ENCODE measurements around the gene DPYSL3. TPM values are rescaled to one million over a fixed set of nuclear protein-coding genes. Genes with fewer than 3 reads are reported as not detected.

Gene DPYSL3
- total RNA-seq, 2 experiments from 2014 or later: 0.10 to 0.34 TPM

DNA sequence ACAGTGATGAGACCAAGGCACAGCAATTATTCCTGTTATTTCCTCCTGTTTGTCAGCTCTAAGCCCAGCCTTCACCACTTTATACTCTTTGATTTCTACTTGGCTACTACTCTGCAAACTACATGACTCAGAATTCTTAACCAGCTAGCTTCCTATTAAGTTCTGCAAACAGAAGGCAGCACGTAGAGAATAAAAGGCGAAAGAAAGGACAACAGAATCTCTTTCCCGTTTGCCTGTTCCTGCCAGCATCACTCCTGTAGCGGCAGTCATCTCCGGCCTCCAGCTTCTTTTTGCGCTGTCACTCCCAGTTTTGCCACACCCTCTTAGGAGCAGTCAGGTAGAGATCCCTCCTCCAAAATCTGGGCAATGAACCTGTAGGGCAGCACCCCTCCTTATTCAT is 29.9 kb downstream of the DPYSL3 start:
- POLR2A ChIA-PET: no interaction called here
- CTCF ChIA-PET: no interaction called here

DNA sequence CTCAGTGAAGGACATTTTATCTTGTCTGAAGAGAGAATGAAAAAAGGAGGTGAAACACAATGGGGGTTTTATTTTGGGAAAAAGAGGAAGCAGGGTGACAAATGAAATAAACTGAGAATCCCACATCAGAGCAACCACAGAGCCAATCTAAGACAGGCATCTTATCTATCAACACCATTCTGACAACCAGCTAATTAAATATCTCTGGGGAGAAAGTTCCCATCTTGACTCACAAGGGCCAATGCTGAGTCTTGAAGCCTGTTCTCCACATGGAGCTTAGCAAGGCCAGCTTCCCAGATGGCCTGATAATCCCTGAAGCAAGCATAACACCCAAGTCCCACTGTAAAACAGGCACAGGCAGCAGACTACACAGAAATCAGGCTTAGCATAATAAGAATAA is 30.4 kb downstream of the DPYSL3 start:
- POLR2A ChIA-PET: no interaction called here

DNA sequence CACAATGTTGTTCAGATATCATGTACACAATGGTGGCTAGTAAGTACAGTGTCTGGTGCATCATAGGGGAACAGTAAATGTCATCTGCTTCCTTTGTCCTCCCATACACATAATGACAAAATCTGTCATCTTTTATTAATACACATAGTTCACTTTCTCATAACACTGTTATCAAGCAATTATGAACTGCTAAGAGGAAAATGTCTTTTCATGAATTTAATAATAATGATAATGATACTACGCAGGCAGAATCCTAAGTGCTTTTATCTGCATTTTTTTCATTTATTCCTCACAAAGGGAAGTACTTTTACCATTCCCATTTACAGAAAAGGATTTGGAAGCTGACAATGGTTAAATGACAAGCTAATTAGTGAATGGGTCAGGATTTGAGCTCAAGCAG is 35.7 kb downstream of the DPYSL3 start:
- CTCF ChIA-PET: no interaction called here
- POLR2A ChIA-PET: no interaction called here

More for the DNA sequence above, 30.4 kb downstream of the DPYSL3 start:
- CTCF ChIA-PET: no interaction called here

DNA sequence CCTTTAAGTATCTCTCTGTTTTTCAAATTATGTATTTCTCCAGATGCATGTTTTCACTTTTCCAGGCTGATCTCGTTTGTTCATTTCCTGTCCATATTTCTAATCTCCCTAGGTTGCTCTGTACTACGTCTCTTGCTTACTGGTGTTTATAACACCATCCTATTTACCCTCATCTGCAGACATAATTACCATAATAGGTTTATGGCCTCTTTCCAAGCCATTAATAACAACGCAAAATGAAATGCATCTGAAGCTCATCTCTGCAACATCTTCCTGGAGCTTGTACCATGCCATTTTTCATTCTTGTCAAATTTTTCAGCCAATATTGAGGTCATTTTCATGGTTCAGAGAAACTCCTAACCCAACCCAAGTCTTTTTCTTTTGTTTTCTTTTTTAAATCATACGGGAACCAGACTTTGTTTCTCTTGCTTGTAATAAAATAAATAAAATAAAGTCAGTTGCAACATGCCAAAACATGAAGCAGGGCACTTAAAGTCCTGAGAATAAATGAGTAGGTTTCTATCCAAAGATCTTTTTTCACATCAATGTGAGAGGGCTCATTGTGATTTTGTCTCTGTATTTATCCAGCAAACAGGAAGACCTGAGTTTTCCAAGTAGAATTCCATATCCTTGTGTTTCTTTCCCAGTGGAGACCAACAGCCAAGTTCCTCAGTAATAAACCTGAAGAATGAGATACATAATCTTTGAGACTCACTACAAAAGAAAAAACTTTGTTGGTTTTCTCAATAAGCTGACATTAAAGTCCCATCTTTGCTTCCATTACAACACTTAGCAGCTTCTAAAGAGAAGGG is 37.0 kb downstream of the DPYSL3 start:
- CTCF ChIA-PET: no interaction called here
- POLR2A ChIA-PET: no interaction called here

DNA sequence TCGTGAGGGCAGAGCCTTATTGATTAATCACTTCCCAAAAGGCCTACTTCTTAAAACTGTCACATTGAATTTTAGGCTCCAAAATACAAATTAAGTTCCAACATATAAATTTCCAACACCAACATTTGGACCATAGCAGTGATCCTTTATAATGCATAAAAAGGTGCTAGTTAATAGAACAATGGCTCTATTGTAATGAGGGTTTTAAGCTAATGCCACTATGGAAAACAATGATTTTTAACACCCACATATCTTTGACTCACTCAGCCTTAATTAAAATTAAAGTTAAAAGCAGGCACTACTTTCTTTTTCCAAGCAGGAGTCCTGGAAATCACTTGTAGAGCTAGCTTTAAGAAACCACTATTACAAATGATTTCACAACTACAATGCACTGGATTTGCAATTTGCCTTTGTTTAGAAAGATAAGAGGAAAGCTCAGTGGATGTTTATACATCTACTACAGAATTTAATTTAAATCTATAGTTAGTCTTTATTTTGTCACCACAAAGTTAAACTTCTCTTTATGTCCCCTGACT is 41.8 kb downstream of the DPYSL3 start:
- POLR2A ChIA-PET: no interaction called here
- CTCF ChIA-PET: interaction anchor here (0.5 kb wide), 1 partner anchor 14 kb away, joined by 3 read pairs; no protein-coding TSS in a partner anchor

DNA sequence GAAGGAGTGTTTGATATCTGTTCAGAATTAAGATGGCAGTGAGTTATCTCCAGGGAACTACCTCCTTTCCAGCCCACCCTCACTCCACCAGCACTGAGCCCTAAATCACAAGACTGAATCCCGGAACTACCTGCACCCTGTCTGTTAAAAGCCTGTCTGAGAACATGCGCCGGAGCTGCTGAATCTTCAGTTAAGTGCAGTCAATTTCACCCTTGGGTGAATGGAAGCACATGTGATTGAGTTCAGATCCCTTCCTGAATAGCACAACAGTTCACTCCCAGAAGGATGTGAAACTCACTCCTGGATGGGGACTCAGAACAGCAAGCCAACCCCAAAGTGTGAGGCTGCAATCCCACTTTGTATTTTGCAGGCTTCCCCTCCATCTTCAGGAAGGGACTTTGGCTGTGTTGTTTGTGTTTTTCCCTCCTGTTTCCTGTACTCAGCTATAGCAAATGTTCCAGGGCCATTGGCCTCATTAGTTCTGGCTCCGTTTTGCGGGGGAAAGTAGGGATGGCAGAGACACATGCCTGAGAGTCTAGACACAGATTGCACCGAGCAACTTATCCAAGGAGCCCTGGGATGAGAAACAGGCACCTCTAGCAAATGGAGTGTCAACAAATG is 43.4 kb downstream of the DPYSL3 start:
- ChIA-PET POLR2A (no interaction called here), CTCF (no interaction called here)

DNA sequence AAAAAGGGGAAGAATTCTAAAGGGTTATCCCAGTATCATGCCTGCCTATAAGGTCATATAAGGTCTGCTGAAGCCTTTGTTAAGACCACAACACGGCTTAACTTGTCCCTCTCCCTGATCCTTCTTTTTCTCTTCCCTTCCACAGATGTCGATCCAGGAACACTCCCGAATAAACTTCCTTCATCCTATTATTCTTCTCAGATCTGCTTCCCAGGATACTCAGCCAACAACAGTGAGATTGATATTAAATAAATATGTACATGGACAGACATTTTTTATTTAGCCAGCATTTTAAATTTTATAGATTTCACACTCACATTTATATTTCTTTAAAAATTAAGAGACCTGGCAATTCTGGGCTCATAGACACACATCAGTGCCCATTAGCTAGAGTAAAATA is 44.1 kb downstream of the DPYSL3 start:
- ChIA-PET CTCF (no interaction called here), POLR2A (no interaction called here)

DNA sequence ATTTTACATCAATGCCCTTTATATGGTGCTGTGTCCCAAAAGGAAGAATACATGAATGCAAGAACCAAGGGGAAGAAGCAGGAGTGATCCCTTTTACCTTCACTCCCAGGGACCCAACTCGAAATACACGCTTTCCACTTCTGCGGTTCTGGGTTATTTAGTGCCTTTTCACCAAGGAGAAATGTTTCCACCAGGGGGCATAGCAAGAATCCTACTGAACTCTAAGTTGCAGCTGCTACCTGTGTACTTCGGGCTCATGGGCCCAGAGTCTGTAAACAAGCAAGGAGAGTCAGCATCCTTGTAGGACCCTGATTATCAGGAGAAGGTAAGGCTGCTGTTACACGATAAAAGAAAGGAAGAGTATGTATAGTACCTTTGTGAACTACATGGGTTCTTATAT is 45.7 kb downstream of the DPYSL3 start:
- POLR2A ChIA-PET: no interaction called here
- CTCF ChIA-PET: no interaction called here

DNA sequence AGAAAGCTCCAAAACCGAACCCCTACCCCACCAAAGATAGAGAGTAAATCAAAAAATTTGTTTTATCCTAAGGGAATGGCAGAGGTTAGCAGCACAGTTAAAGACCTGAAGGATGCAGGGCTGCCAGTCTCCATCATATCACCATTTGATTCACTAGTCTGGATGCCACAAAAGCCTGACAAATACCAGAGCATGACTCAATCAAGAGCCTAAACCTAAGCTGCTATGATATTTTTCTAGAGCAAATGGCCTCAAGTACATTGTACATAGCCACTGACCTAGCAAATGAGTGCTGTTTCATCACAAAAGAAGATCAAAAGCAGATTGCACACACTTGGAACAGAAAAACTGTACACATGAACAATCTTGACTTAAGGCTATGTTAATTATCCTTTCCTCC is 48.0 kb downstream of the DPYSL3 start:
- CTCF ChIA-PET: no interaction called here

DNA sequence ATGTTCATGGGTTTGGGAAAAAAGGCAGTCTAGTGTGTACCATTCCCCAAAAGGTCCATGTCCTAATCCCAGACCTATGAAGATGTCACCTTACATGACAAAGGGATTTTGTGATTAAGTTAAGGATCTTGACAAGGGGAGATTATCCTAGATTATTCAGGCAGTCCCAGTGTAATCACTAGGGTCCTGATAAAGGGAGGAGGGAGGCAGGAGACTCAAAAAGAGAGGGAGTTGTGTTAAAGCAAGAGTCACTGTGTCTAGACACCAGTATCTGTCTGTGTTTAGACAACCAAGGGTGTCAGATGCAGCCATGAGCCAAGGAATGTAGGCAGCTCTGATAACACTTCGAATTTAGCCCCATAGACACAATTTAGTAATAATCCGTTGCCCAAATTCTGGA is 49.5 kb downstream of the DPYSL3 start:
- ChIA-PET POLR2A (no interaction called here), CTCF (no interaction called here)

More for the DNA sequence above, 48.0 kb downstream of the DPYSL3 start:
- POLR2A ChIA-PET: no interaction called here

DNA sequence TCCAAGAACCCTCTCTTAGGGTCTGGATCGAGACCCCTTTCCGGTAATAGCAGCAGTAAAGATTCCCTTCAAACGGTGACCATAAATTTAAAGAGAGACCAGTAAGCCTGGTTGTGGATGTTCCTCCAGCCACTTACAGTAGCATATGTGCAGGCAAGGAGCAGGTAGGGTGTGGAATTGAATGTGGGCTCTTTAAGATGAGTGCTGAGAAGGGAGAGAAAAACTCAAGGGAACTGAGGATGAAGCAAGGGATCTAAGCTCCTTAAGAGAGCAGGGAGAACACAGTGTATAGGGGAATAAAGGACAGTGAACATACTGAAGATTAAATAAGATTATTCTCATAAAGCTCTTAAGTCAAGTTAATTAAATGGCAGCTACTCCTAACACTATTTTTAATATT is 51.3 kb downstream of the DPYSL3 start:
- ChIA-PET CTCF (no interaction called here), POLR2A (no interaction called here)

DNA sequence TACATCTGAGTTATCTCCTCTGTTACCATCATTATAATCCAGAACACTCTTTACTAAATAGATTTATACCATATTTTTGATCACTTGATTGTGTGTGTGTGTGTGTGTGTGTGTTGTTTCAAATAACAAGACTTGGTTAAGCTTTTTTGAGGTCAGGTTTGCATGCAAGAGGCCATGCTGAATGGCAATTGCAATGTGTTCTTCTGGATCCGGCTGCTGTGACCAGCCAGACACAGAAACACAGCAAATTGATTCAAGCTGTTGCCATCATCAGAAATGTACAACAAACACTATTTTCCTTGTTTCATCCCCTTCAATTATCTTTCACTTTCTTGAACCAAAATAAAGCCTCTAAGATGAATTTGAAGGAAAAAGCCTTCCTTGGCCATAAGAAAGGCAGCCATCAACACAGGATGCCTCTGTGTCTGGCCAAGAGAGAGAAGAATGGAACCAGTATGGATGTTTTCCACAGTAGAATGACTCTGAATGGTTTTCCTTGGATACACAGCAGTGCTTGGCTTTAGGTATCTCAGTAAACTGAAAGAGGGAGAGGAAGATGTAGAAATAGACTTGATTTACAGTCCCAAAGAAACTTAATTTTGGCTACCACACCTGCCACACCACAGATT is 53.9 kb downstream of the DPYSL3 start:
- ChIA-PET POLR2A (no interaction called here), CTCF (no interaction called here)

DNA sequence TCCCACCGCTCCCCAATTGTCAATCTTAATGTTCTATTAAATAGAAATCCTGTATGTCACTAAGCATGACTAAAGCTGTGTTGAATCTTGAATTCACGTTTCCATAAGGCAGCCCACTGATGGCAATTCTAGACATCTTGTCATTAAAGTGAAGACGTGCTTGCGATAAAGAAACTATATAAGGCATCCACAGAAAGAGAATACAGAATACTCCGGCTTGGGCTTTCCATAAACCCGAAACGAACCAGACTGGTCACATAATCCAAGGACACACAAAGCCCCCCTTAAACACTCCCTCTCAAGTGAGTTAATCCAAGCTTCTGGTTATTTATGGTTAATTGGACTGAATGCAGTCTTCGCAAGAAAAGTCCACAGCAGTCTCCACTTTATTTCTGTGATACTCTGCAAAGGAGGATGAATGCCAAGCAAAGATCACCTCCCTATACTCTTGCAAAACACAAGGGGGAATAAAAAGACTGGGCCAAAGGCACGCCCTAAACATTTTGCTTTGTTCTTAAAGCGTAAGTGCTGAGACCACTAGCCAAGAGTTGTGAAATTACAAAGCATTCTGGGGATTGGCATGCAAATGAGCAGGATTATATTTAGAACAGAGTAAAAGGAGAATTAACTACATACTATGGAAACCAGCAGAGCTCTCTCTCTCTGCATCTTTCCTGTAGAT is 54.7 kb downstream of the DPYSL3 start:
- ChIA-PET CTCF (interaction anchor here (1.3 kb wide), 1 partner anchor 1170 kb away, joined by 3 read pairs; no protein-coding TSS in a partner anchor), POLR2A (no interaction called here)

DNA sequence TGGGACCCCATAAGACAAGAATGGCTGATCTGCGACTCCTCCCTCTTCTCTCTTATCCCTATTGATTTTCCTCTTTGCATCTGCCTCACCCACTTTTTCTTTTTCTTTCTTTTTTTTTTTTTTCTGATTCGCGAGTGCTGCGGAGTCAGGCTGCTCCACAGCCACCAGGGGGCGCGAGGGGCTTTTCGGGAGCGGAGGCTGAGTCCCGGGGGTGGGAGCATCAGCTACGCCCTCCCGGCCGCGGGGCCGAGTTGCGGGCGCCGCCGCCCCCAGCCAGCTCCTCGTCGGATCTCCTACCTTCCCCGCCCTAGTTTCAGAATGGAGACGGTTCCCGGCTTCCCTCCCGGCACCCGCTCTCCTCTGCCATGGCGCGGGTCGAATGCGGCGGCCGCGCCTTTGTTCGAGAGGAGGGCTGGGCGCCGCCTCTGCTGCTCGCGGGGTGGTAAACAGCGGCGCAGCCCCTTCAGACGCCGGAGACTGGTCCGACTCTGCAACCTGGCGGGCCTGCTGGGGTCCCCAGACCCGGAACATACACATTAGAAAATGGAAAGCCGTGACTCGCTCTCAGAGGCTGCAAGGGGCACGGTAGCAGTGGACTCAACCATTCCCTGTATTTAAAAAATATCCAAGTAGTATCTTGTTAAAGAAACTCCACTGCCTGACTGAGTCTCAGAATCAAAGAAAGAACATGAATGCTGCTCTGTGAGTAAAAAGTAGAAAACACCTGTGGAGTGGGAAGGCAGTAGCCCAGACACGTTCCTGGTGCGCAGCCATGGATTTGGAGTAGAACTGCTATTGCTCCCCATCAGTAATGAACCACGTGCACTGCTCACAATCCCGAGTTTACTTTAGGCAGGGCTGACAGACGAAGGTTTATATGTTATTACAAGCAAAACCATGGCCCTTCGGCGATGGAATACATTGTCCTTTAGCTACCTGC is 55.7 kb downstream of the DPYSL3 start:
- CTCF ChIA-PET: interaction anchor here (0.7 to 1.3 kb wide), 3 partner anchors 14 to 1171 kb away, joined by 3 read pairs; no protein-coding TSS in a partner anchor

DNA sequence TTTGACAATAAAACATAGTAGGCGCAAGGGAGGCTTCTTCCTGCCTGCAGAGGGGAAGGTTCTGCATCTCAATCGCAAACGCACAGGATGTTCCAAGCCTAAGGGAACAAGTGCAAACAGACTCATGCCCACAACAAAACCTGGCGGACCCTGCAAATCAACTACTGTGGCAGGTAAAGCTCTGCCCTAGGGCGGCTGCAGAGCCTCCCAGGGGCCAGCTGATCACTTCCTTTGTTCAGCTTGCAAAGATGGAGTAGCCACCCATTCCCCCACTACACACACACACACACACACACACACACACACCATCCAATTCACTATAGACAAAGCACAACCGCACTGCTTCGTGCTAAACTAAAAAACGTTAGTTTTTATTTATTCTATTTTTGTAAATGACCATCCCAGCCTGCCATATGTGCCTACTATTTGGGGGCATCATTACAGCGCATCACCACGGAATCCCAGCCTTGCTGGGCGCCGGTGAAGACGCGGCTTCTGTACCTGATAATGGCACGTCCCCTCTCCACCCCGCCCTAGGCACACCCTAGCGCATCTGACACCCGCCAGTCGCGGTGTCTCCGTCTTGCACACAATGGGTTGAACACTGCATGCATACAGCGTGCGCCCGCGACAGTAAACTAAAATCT is 57.6 kb downstream of the DPYSL3 start:
- ChIA-PET POLR2A (no interaction called here), CTCF (interaction anchor here (0.6 kb wide), 1 partner anchor 175 kb away, joined by 3 read pairs; no protein-coding TSS in a partner anchor)

More for the DNA sequence above, 55.7 kb downstream of the DPYSL3 start:
- POLR2A ChIA-PET: no interaction called here

DNA sequence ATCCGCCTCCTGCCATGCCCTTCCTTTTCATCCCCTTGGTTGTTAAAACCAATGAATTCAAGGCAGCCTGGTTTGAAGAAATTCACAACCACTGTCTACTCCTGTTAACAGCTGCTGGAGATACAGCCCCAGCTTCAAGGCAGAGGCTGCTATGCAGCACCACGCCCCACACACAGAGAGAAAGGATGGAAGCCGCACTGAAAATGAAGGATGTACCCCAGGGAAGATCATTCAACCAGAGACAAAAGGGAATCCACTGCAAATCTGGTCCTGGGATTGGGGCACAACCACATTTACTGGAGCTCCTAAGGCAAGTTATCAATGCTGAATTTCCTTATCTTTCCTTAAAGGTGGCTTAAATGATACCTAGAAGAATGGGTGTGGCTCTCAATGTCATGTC is 58.7 kb downstream of the DPYSL3 start:
- ChIA-PET CTCF (no interaction called here), POLR2A (no interaction called here)

DNA sequence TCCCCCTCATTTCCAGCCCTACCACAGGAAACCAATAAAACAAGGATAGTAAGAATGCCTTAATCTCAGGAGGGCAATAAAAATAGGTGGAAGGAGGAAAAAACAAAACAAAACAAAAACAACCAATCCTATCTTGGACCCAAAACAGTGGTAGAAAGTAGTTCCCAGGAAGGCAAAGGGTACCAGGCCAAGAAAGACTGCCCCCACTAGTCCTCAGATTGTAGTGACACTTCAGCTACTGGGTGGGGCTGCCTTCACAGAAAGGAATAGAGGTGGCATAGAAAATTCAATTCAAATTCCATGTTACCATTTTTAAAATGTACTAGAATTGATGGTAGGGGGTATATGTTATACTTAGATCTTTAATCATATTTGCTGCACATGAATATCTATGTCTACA is 59.3 kb downstream of the DPYSL3 start:
- ChIA-PET POLR2A (no interaction called here), CTCF (no interaction called here)

DNA sequence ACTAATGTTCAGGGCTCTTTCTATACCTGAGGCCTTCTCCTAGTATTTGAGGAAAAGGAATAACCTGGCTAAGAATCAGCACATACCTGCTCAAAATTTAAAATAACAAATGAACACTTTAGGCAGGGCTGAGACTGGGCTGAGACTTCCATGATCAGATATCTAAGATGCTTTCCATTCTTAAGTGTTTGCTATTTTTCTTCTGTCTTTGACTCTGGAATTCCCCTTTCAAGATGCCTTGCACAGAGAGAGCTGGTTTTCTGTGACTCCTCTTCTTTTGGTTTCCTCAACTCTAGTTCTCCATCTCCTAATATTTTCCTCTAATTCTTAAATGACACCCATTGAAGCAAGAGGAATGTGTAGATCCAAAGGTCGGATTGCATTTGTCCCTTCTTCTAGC is 61.1 kb downstream of the DPYSL3 start:
- CTCF ChIA-PET: no interaction called here

DNA sequence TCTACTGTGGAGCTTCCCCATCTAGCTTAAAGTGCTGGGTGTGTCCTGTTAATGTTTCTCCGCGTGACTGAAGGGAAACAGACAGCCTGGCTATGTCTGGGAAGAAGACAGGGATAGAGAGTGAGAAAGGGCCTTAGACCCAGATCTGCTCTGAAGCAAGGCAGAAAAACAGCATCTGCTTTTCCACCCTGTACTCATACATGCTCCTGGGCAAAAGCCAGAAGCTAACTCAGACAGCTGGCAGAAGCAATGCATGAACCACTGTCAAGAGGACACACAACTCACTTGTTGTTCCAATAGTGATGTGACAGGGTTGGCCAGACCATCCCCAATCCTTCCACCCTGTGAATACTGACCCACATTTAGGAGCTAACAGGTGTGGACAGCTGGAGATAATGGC is 63.3 kb downstream of the DPYSL3 start:
- ChIA-PET POLR2A (no interaction called here), CTCF (no interaction called here)

More for the DNA sequence above, 61.1 kb downstream of the DPYSL3 start:
- POLR2A ChIA-PET: no interaction called here
